HL-60/S4 treated with phorbol 12-myristate 13-acetate at 8.2 ng/mL for 4 days and 3 days (cell line): ENCODE data around the gene FCHSD2.
"Not testable (repeated sequence)": the region's sequence is repeated elsewhere in the genome, so short reads cannot be mapped to it uniquely, and the experiment has no call there.

Source experiments
- in situ Hi-C: fragments of 300-500 bp; cut with MboI; formaldehyde crosslinking; loops from 2 replicates; pipeline ENCODE4 v1.15.0; 2022; ENCODE audit warnings: low sequenced_read_pairs

Gene FCHSD2

GRCh38 chr11:72850832-72851231 lies 291.3 kb downstream of the FCHSD2 start:
- in situ Hi-C loops, result no loop called here

- in situ Hi-C loops, result no loop called here
Measured at GRCh38 chr11:72848846-72849466, 293.2 kb downstream of the FCHSD2 start.

- in situ Hi-C loops, result no loop called here
Measured at GRCh38 chr11:72844356-72844755, 297.8 kb downstream of the FCHSD2 start.

- in situ Hi-C loops, result no loop called here
Measured at GRCh38 chr11:72842653-72843330, 299.3 kb downstream of the FCHSD2 start.

- in situ Hi-C loops, result no loop called here
Measured at GRCh38 chr11:72842126-72842525, 300.0 kb downstream of the FCHSD2 start.

GRCh38 chr11:72841397-72841796 lies 300.7 kb downstream of the FCHSD2 start:
- in situ Hi-C loops, result no loop called here

GRCh38 chr11:72840780-72841179 lies 301.3 kb downstream of the FCHSD2 start:
- in situ Hi-C loops, result no loop called here

- in situ Hi-C loops, result no loop called here
Measured at GRCh38 chr11:72838691-72839305, 303.3 kb downstream of the FCHSD2 start.

GRCh38 chr11:72836111-72836510 lies 306.0 kb downstream of the FCHSD2 start:
- in situ Hi-C loops, result no loop called here

- in situ Hi-C loops, result no loop called here
Measured at GRCh38 chr11:72834905-72835304, 307.2 kb downstream of the FCHSD2 start.

- in situ Hi-C loops, result no loop called here
Measured at GRCh38 chr11:72833811-72834493, 308.2 kb downstream of the FCHSD2 start.

- in situ Hi-C loops, result no loop called here
Measured at GRCh38 chr11:72833083-72833733, 308.9 kb downstream of the FCHSD2 start.

GRCh38 chr11:72832301-72833082 lies 309.6 kb downstream of the FCHSD2 start:
- in situ Hi-C loops, result no loop called here

GRCh38 chr11:72831521-72832300 lies 310.4 kb downstream of the FCHSD2 start:
- in situ Hi-C loops, result no loop called here

- in situ Hi-C loops, result no loop called here
Measured at GRCh38 chr11:72829884-72830533, 312.1 kb downstream of the FCHSD2 start.

GRCh38 chr11:72829178-72829577 lies 312.9 kb downstream of the FCHSD2 start:
- in situ Hi-C loops, result no loop called here

- in situ Hi-C loops, result no loop called here
Measured at GRCh38 chr11:72828692-72829101, 313.4 kb downstream of the FCHSD2 start.

- in situ Hi-C loops, result no loop called here
Measured at GRCh38 chr11:72828081-72828567, 314.0 kb downstream of the FCHSD2 start.

GRCh38 chr11:72827656-72828055 lies 314.5 kb downstream of the FCHSD2 start:
- in situ Hi-C loops, result not testable (repeated sequence)
